Measurements from ENCODE around the gene ORMDL2. TPM values are rescaled to one million over a fixed set of nuclear protein-coding genes. Genes with fewer than 3 reads are reported as not detected.

The ORMDL2 gene
- total RNA-seq, 1 donor from 2014 or later: 54.8 TPM

GRCh38 chr12:55797068-55797467, 20.8 kb upstream of the ORMDL2 start:
- Histone ChIP-seq H3K4me3 (ENCODE audit: insufficient read depth, low read depth, low read length) (no peak overlapping the region), H4K20me1 (ENCODE audit: insufficient read depth, low read length) (peaks cover 37% of the 10 kb centered on the region), H3K27ac (ENCODE audit: low read depth, low read length) (no peak overlapping the region), H3K4me2 (ENCODE audit: low read length) (no peak overlapping the region), H3K9me3 (ENCODE audit: insufficient read depth, low read depth, low read length) (no peaks in the 10 kb centered on the region), H3K27me3 (ENCODE audit: insufficient read depth, low read length) (no peaks in the 10 kb centered on the region), H3K4me1 (ENCODE audit: insufficient read depth, low read length) (no peaks in the 10 kb centered on the region), H3K36me3 (ENCODE audit: insufficient read depth, low read length) (peaks cover 62% of the 10 kb centered on the region), H3K79me2 (ENCODE audit: insufficient read depth, low read length) (peaks cover 26% of the 10 kb centered on the region), H3K9ac (ENCODE audit: low read length) (no peak overlapping the region), H2AFZ (ENCODE audit: low read depth, low read length) (no peak overlapping the region)
- Mint-ChIP-seq H3K36me3 (ENCODE audit: low read depth, unreplicated experiment) (peaks cover 10% of the 10 kb centered on the region), H3K4me1 (ENCODE audit: low read depth, unreplicated experiment) (peaks cover 4% of the 10 kb centered on the region), H3K4me3 (ENCODE audit: unreplicated experiment) (no peak overlapping the region), H3K27ac (ENCODE audit: unreplicated experiment) (no peak overlapping the region), H3K27me3 (ENCODE audit: low read depth, unreplicated experiment) (no peaks in the 10 kb centered on the region), H3K9me3 (ENCODE audit: unreplicated experiment) (no peaks in the 10 kb centered on the region)
- FAIRE-seq (no peak), DNase-seq (ENCODE audit: low read depth) (peak; percentile 21)
- TF ChIP-seq CTCF (IDR thresholded peaks at IDR 0.05; ENCODE audit: insufficient read depth, low read depth, low read length) (peak; percentile 50), EZH2 (IDR thresholded peaks at IDR 0.05; ENCODE audit: insufficient read depth, low read length) (no peak)

- Histone ChIP-seq H2AFZ (ENCODE audit: low read depth, low read length) (no peak overlapping the region), H3K36me3 (ENCODE audit: insufficient read depth, low read length) (peaks cover 66% of the 10 kb centered on the region), H3K27me3 (ENCODE audit: insufficient read depth, low read length) (no peaks in the 10 kb centered on the region), H3K4me3 (ENCODE audit: insufficient read depth, low read depth, low read length) (no peak overlapping the region), H3K9me3 (ENCODE audit: insufficient read depth, low read depth, low read length) (no peaks in the 10 kb centered on the region), H3K79me2 (ENCODE audit: insufficient read depth, low read length) (peaks cover 27% of the 10 kb centered on the region), H3K27ac (ENCODE audit: low read depth, low read length) (no peak overlapping the region), H3K4me1 (ENCODE audit: insufficient read depth, low read length) (no peaks in the 10 kb centered on the region), H3K9ac (ENCODE audit: low read length) (no peak overlapping the region), H3K4me2 (ENCODE audit: low read length) (no peak overlapping the region), H4K20me1 (ENCODE audit: insufficient read depth, low read length) (peaks cover 37% of the 10 kb centered on the region)
- FAIRE-seq (no peak), DNase-seq (ENCODE audit: low read depth) (no peak)
- H3K4me1 Mint-ChIP-seq (ENCODE audit: low read depth, unreplicated experiment): peaks cover 4% of the 10 kb centered on the region
- no peak overlapping the region for H3K4me3 Mint-ChIP-seq (ENCODE audit: unreplicated experiment)
- H3K9me3 Mint-ChIP-seq (ENCODE audit: unreplicated experiment): no peaks in the 10 kb centered on the region
- no peak for TF ChIP-seq EZH2 (IDR thresholded peaks at IDR 0.05; ENCODE audit: insufficient read depth, low read length)
- no peak for TF ChIP-seq CTCF (IDR thresholded peaks at IDR 0.05; ENCODE audit: insufficient read depth, low read depth, low read length)
- no peaks in the 10 kb centered on the region for H3K27me3 Mint-ChIP-seq (ENCODE audit: low read depth, unreplicated experiment)
- H3K27ac Mint-ChIP-seq (ENCODE audit: unreplicated experiment): no peak overlapping the region
- peaks cover 10% of the 10 kb centered on the region for H3K36me3 Mint-ChIP-seq (ENCODE audit: low read depth, unreplicated experiment)
These were observed 20.3 kb upstream of the ORMDL2 start for GRCh38 chr12:55797550-55797949.

GRCh38 chr12:55806982-55807381, 10.9 kb upstream of the ORMDL2 start:
- Mint-ChIP-seq H3K9me3 (ENCODE audit: unreplicated experiment) (no peaks in the 10 kb centered on the region), H3K36me3 (ENCODE audit: low read depth, unreplicated experiment) (peaks cover 7% of the 10 kb centered on the region), H3K4me3 (ENCODE audit: unreplicated experiment) (no peak overlapping the region), H3K27me3 (ENCODE audit: low read depth, unreplicated experiment) (no peaks in the 10 kb centered on the region), H3K4me1 (ENCODE audit: low read depth, unreplicated experiment) (peaks cover 5% of the 10 kb centered on the region), H3K27ac (ENCODE audit: unreplicated experiment) (no peak overlapping the region)
- Histone ChIP-seq H2AFZ (ENCODE audit: low read depth, low read length) (no peak overlapping the region), H3K36me3 (ENCODE audit: insufficient read depth, low read length) (peaks cover 16% of the 10 kb centered on the region), H3K9ac (ENCODE audit: low read length) (no peak overlapping the region), H3K4me1 (ENCODE audit: insufficient read depth, low read length) (no peaks in the 10 kb centered on the region), H3K9me3 (ENCODE audit: insufficient read depth, low read depth, low read length) (no peaks in the 10 kb centered on the region), H3K4me3 (ENCODE audit: insufficient read depth, low read depth, low read length) (no peak overlapping the region), H4K20me1 (ENCODE audit: insufficient read depth, low read length) (peaks cover 76% of the 10 kb centered on the region), H3K4me2 (ENCODE audit: low read length) (no peak overlapping the region), H3K27me3 (ENCODE audit: insufficient read depth, low read length) (no peaks in the 10 kb centered on the region), H3K27ac (ENCODE audit: low read depth, low read length) (no peak overlapping the region), H3K79me2 (ENCODE audit: insufficient read depth, low read length) (peaks cover 95% of the 10 kb centered on the region)
- FAIRE-seq (no peak), DNase-seq (ENCODE audit: low read depth) (no peak)
- no peak for TF ChIP-seq CTCF (IDR thresholded peaks at IDR 0.05; ENCODE audit: insufficient read depth, low read depth, low read length)
